Dendritic cell treated with granulocyte-macrophage colony-stimulating factor and Interleukin-4, amounts not matched to agents 40 ng/mL and 50 ng/mL, for 4 days (primary cell): ENCODE results near the gene TAS1R3.

Experiments
- H3K27ac Mint-ChIP-seq: one replicate; pipeline ENCODE4 v1.8.0; 2022; ENCODE audit warnings: mild to moderate bottlenecking, mixed read lengths
- H3K27me3 Mint-ChIP-seq: one replicate; pipeline ENCODE4 v1.8.0; 2022; ENCODE audit warnings: mild to moderate bottlenecking, mixed read lengths
- H3K36me3 Mint-ChIP-seq: one replicate; pipeline ENCODE4 v1.8.0; 2022; ENCODE audit warnings: low read depth, mixed read lengths
- H3K4me1 Mint-ChIP-seq: one replicate; pipeline ENCODE4 v1.8.0; 2022; ENCODE audit warnings: low read depth, mixed read lengths
- H3K4me3 Mint-ChIP-seq: one replicate; pipeline ENCODE4 v1.8.0; 2022; ENCODE audit warnings: mild to moderate bottlenecking, moderate library complexity, mixed read lengths
- H3K9me3 Mint-ChIP-seq: one replicate; pipeline ENCODE4 v1.8.0; 2022; ENCODE audit warnings: mixed read lengths
- intact Hi-C: fragments of 100-400 bp; cut with micrococcal nuclease; formaldehyde crosslinking; loops from one replicate; pipeline ENCODE4 v1.15.0; 2022

TAS1R3 gene

DNA sequence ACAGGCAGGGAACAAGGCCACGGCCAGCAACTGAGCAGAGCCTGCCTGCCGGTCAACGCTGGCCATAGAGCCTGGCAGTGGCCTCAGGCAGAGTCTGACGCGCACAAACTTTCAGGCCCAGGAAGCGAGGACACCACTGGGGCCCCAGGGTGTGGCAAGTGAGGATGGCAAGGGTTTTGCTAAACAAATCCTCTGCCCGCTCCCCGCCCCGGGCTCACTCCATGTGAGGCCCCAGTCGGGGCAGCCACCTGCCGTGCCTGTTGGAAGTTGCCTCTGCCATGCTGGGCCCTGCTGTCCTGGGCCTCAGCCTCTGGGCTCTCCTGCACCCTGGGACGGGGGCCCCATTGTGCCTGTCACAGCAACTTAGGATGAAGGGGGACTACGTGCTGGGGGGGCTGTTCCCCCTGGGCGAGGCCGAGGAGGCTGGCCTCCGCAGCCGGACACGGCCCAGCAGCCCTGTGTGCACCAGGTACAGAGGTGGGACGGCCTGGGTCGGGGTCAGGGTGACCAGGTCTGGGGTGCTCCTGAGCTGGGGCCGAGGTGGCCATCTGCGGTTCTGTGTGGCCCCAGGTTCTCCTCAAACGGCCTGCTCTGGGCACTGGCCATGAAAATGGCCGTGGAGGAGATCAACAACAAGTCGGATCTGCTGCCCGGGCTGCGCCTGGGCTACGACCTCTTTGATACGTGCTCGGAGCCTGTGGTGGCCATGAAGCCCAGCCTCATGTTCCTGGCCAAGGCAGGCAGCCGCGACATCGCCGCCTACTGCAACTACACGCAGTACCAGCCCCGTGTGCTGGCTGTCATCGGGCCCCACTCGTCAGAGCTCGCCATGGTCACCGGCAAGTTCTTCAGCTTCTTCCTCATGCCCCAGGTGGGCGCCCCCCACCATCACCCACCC, at the start of gene TAS1R3:
TAS1R3 (plus strand) TSS at position 213 of the 898 bp plus-strand sequence; CDS start at position 279, 66 bp downstream.
- no peaks in the 10 kb centered on the region for H3K9me3 Mint-ChIP-seq
- H3K36me3 Mint-ChIP-seq = peaks cover 56% of the 10 kb centered on the region
- H3K27me3 Mint-ChIP-seq = no peaks in the 10 kb centered on the region
- H3K27ac Mint-ChIP-seq = no peak within 1 kb of the TSS
- intact Hi-C loops = no loop called here
- H3K4me3 Mint-ChIP-seq = no peak within 1 kb of the TSS
- H3K4me1 Mint-ChIP-seq = peaks cover 1% of the 10 kb centered on the region

DNA sequence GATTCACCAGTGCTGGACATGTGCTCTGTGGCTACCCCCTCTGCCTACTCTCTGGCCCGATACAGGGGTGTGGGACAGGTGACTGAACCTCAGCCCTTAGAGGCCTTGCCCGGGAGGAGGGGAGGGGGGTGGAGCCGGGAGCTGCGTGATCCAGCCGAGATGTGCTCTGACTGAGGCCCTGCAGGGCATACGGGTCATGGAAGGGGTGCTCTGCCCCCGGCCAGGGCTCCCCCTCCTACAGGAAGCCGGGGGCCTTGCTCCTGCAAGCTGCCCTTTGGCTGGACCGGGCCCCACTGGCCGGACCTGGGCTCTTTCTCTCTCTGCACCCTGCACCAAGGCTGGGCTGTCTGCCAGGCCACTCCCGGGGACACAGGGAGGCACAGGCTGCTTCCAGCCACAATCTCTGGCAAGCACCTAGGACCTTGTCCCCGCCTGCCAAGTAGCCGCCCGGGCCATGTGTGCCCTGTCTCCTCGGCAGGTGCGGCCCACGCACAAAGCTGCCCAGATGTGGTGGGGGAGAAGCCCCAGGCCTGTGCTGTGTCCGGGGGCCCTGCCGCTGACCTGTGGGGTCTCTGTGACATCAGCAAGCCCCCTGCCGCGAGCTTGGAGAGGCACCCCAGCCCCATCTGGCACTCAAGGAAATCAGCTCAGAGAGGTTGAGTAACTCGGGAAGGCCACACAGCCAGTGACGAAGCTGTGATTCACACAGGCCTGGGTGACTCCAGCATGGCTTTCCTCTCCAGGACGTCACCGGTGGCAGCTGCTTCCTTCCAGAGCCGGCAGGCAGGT, 49.4 kb upstream of the TAS1R3 start:
- Mint-ChIP-seq H3K4me3 (no peak overlapping the region), H3K27me3 (peaks cover 3% of the 10 kb centered on the region), H3K27ac (no peak overlapping the region), H3K4me1 (peaks cover 7% of the 10 kb centered on the region), H3K9me3 (no peaks in the 10 kb centered on the region), H3K36me3 (no peaks in the 10 kb centered on the region)
- intact Hi-C loops = no loop called here

DNA sequence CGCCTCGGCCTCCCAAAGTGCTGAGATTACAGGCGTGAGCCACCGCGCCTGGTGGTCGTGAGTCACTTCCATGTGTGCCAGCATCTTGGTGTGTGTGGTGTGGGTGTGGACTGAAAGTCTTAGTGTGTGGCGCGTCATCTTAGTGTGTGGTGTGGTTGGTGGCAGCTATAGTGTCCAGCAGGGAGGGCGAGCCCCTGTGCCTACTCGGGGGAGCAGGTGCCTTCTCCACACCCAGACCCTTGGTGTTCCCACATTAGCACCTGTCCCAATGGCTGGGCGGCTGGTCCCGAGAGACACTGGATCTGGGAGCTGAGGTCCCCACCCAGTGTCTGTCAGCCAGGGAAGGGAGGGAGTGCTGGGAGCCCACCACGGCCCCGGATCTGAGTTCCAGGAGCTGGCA, 48.1 kb upstream of the TAS1R3 start:
- H3K27me3 Mint-ChIP-seq = peaks cover 3% of the 10 kb centered on the region
- H3K4me3 Mint-ChIP-seq = no peak overlapping the region
- peaks cover 7% of the 10 kb centered on the region for H3K4me1 Mint-ChIP-seq
- peaks cover 1% of the 10 kb centered on the region for H3K9me3 Mint-ChIP-seq
- intact Hi-C loops = no loop called here
- no peak overlapping the region for H3K27ac Mint-ChIP-seq
- no peaks in the 10 kb centered on the region for H3K36me3 Mint-ChIP-seq

DNA sequence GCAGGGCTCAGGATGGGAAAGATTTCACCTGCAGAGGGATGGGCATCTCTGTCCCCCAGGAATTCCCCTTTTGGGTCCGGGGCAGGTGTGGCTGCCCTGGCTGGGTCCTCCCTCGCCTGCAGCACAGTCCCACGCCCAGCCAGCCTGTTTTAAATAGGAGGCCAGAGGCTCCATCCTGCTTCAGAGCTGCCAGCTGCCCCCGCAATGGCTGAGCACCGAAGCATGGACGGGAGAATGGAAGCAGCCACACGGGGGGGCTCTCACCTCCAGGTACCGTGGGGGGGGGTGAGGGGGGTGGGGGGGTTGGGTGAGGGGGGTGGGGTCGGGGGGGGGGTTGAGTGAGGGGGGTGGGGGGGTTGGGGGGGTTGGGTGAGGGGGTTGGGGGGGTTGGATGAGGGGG, 47.3 kb upstream of the TAS1R3 start:
- Mint-ChIP-seq H3K36me3 (no peaks in the 10 kb centered on the region), H3K9me3 (peaks cover 9% of the 10 kb centered on the region), H3K4me3 (no peak overlapping the region), H3K27ac (no peak overlapping the region), H3K4me1 (peaks cover 7% of the 10 kb centered on the region), H3K27me3 (peaks cover 3% of the 10 kb centered on the region)
- intact Hi-C loops = no loop called here

DNA sequence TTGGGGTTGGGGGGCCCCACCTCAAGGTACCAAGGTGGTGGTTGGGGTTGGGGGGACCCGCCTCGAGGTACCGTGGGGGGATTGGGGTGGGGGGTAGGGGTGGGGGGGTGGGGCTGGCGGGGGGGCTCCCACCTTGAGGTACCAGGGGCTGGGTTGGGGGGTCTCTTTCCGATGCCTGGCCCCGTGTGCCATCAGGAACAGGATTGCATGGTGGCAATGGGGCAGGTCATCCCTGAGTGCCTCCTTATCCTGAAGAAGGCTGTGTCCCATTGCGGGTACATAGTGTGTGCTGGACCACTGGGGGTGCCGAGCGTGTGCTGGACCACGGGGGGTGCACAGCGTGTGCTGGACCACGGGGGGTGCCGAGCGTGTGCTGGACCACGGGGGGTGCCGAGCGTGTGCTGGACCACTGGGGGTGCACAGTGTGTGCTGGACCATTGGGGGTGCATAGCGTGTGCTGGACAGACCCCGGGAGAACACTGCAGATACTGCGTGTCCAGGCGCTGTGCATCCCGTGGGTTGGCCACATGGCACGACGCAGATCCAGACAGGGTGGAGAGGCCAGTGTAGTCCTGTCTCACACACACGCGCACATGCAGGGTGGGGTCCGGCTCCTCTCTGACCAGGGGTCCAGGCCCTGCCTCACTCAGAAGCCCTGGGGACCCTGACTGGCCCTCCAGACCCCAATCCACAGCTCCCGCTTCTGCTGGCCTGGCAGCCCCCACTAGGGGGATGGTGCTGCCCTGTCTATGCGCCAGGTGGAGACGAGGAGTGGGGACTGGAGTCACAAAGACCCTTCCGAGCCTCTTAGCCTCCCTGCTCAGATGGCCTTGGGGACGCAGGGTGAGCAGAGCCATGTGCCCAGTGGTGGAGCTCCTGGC, 46.6 kb upstream of the TAS1R3 start:
- H3K4me3 Mint-ChIP-seq = no peak overlapping the region
- intact Hi-C loops = no loop called here

DNA sequence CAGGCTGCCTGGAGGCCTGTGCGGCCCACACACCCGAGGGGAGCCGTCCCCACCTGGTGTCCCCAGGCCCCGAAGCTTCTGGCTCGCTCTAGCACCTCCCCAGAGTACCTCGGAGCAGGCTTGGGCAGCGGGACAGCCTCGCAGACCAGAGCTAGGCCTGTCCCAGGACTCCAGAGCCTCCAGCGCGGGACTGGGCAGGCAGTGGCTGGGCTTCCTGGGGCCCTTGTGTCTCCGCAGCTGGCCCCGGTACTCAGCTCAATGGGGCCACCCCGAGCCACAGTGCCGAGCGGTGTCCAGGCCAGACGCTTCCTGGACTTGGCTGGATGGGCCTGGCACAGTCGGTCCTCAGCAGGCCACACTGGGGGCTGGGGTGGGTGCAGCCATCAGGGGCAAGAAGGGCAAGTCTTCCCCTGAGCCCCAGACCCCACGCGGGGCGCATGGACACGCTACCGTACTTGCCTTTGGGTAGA, 45.9 kb upstream of the TAS1R3 start:
- no peak overlapping the region for H3K4me3 Mint-ChIP-seq
- intact Hi-C loops = no loop called here
- peaks cover 5% of the 10 kb centered on the region for H3K27me3 Mint-ChIP-seq
- no peaks in the 10 kb centered on the region for H3K36me3 Mint-ChIP-seq
- no peak overlapping the region for H3K27ac Mint-ChIP-seq
- peaks cover 9% of the 10 kb centered on the region for H3K9me3 Mint-ChIP-seq
- peaks cover 7% of the 10 kb centered on the region for H3K4me1 Mint-ChIP-seq

More for the DNA sequence above, 46.6 kb upstream of the TAS1R3 start:
- H3K27me3 Mint-ChIP-seq = peaks cover 3% of the 10 kb centered on the region
- H3K4me1 Mint-ChIP-seq = peaks cover 7% of the 10 kb centered on the region
- peaks cover 9% of the 10 kb centered on the region for H3K9me3 Mint-ChIP-seq
- H3K27ac Mint-ChIP-seq = no peak overlapping the region
- no peaks in the 10 kb centered on the region for H3K36me3 Mint-ChIP-seq

DNA sequence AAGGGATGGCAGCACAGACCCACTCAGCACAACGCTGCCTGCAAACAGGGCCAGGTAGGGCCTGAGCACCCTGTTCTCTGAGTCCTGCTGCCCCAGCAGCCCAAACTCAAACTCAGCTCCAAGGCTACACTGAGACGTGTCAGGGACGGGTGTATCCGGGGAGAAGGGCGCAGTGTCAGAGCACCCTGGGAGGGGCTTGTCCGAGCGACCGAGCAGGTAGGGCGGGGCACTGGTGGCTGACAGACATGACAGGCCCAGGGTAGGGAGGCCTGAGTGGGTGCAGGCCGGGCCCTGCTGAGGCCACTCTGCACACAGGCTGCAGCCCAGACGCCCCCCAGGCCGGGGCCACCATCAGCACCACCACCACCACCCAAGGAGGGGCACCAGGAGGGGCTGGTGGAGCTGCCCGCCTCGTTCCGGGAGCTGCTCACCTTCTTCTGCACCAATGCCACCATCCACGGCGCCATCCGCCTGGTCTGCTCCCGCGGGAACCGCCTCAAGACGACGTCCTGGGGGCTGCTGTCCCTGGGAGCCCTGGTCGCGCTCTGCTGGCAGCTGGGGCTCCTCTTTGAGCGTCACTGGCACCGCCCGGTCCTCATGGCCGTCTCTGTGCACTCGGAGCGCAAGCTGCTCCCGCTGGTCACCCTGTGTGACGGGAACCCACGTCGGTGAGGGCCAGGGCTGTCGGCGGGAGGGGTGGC, 45.3 kb upstream of the TAS1R3 start:
- Mint-ChIP-seq H3K4me3 (no peak overlapping the region), H3K9me3 (peaks cover 9% of the 10 kb centered on the region), H3K27me3 (peaks cover 6% of the 10 kb centered on the region), H3K4me1 (peaks cover 7% of the 10 kb centered on the region), H3K27ac (no peak overlapping the region), H3K36me3 (no peaks in the 10 kb centered on the region)
- intact Hi-C loops = no loop called here

DNA sequence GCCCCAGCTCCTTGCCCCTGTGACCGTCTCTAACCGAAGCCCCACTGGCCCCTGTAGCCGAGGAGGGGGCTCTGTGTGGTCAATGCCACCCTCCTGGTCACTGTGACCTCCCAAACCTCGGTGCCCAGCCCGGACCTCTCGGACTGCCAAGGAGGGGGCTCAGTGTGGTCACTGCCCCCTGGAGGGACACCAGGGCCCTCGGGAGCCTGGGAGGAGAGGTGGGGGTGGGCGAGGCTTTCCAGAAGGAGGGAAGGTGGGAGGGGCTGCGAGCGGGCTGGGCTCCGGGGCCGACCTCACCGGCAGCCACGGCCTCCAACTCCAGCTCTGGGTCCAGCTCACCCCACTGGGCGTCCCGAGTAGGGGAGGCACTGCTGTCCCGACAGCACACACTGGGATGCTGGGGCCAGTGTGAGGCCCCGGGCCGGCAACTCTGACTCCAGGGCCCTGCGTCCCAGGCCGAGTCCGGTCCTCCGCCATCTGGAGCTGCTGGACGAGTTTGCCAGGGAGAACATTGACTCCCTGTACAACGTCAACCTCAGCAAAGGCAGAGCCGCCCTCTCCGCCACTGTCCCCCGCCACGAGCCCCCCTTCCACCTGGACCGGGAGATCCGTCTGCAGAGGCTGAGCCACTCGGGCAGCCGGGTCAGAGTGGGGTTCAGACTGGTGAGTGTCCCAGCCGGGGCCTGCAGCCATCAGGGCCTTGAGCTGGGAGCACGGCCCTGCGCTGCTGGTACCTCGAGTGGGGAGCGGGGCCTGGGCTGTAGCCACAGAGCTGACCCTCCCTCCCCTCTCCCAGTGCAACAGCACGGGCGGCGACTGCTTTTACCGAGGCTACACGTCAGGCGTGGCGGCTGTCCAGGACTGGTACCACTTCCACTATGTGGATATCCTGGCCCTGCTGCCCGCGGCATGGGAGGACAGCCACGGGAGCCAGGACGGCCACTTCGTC, 44.5 kb upstream of the TAS1R3 start:
- Mint-ChIP-seq H3K27me3 (peaks cover 6% of the 10 kb centered on the region), H3K36me3 (no peaks in the 10 kb centered on the region), H3K4me3 (no peak overlapping the region), H3K9me3 (peaks cover 9% of the 10 kb centered on the region), H3K27ac (no peak overlapping the region), H3K4me1 (peaks cover 7% of the 10 kb centered on the region)
- intact Hi-C loops = no loop called here

DNA sequence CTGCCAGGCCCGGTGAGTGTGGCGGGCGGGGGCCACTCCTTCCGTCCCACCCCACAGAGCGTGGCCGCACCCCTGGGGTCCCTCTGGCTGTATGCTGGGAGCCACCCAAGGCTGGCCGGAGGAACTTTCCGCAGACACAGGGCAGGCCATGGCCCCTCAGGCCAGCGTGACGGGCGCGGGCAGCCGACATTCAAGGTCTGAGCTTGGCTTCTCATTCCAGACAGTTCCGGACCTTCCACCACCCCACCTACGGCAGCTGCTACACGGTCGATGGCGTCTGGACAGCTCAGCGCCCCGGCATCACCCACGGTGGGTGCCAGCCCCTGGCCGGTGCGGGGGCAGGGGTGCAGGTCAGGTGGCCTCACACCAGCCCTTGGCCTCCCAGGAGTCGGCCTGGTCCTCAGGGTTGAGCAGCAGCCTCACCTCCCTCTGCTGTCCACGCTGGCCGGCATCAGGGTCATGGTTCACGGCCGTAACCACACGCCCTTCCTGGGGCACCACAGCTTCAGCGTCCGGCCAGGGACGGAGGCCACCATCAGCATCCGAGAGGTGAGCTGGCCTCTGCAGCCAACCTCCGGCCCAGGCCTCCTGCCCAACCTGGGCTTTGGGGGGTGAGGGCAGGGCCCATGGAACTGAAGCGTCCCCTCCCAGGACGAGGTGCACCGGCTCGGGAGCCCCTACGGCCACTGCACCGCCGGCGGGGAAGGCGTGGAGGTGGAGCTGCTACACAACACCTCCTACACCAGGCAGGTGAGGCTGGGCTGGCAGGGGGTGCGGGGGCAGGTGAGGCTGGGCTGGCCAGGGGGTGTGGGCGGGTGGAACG, 43.6 kb upstream of the TAS1R3 start:
- peaks cover 6% of the 10 kb centered on the region for H3K4me1 Mint-ChIP-seq
- H3K27me3 Mint-ChIP-seq = peaks cover 4% of the 10 kb centered on the region
- H3K4me3 Mint-ChIP-seq = no peak overlapping the region
- H3K36me3 Mint-ChIP-seq = peaks cover 3% of the 10 kb centered on the region
- no peak overlapping the region for H3K27ac Mint-ChIP-seq
- intact Hi-C loops = no loop called here
- peaks cover 9% of the 10 kb centered on the region for H3K9me3 Mint-ChIP-seq

DNA sequence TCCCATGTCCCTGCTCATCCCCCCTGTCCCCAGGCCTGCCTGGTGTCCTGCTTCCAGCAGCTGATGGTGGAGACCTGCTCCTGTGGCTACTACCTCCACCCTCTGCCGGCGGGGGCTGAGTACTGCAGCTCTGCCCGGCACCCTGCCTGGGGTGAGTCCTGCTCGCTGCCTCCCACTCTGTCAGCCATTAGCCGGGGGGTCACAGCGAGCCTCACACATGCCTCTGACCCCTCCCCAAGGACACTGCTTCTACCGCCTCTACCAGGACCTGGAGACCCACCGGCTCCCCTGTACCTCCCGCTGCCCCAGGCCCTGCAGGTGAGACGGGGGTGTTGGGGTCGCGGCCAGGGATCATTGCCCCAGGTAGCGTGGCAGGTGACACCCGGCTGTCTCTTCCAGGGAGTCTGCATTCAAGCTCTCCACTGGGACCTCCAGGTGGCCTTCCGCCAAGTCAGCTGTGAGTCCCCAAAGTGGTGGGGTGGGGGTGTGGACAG, 40.8 kb upstream of the TAS1R3 start:
- H3K27me3 Mint-ChIP-seq = peaks cover 3% of the 10 kb centered on the region
- H3K36me3 Mint-ChIP-seq = peaks cover 31% of the 10 kb centered on the region
- H3K4me3 Mint-ChIP-seq = no peak overlapping the region
- peaks cover 9% of the 10 kb centered on the region for H3K9me3 Mint-ChIP-seq
- H3K4me1 Mint-ChIP-seq = no peaks in the 10 kb centered on the region
- intact Hi-C loops = no loop called here
- no peak overlapping the region for H3K27ac Mint-ChIP-seq

DNA sequence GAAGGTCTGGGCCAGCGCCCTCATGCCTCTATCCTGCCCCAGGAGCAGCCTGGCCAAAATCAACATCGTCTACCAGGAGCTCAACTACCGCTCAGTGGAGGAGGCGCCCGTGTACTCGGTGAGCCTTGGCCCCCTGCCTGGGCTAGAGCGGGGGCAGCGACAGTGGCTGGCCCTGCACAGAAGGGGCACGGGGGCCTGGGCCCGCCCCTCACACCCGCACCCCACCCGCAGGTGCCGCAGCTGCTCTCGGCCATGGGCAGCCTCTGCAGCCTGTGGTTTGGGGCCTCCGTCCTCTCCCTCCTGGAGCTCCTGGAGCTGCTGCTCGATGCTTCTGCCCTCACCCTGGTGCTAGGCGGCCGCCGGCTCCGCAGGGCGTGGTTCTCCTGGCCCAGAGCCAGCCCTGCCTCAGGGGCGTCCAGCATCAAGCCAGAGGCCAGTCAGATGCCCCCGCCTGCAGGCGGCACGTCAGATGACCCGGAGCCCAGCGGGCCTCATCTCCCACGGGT, 40.0 kb upstream of the TAS1R3 start:
- Mint-ChIP-seq H3K4me3 (no peak overlapping the region), H3K27me3 (peaks cover 3% of the 10 kb centered on the region), H3K9me3 (peaks cover 9% of the 10 kb centered on the region), H3K4me1 (no peaks in the 10 kb centered on the region), H3K27ac (no peak overlapping the region), H3K36me3 (peaks cover 38% of the 10 kb centered on the region)
- intact Hi-C loops = no loop called here
